Measurements from ENCODE around the gene KRTAP15-1.

The KRTAP15-1 gene

GRCh38 chr21:30439975-30440374 is at the start of gene KRTAP15-1:
KRTAP15-1 (plus strand) TSS chr21:30440275; CDS start chr21:30440328, 53 bp downstream.
- DNase-seq = no peak

- no peak for DNase-seq
Observed at GRCh38 chr21:30391492-30392025, 48.5 kb upstream of the KRTAP15-1 start.

GRCh38 chr21:30395731-30396130 is 44.3 kb upstream of the KRTAP15-1 start, which contains the start of gene KRTAP13-1:
KRTAP13-1 (plus strand) TSS chr21:30396031; CDS start chr21:30396087, 56 bp downstream.
- DNase-seq = no peak

GRCh38 chr21:30408782-30409494 is 31.1 kb upstream of the KRTAP15-1 start:
- DNase-seq = no peak

- no peak for DNase-seq
Observed at GRCh38 chr21:30415993-30416392, 24.1 kb upstream of the KRTAP15-1 start.

GRCh38 chr21:30425826-30426225 is 14.2 kb upstream of the KRTAP15-1 start, which contains the start of gene KRTAP13-3:
KRTAP13-3 (minus strand) TSS chr21:30425926; CDS start chr21:30425912, 14 bp downstream.
- DNase-seq = no peak

- no peak for DNase-seq
Observed at GRCh38 chr21:30426731-30427130, 13.3 kb upstream of the KRTAP15-1 start.

- no peak for DNase-seq
Observed at GRCh38 chr21:30430170-30430655, 9.9 kb upstream of the KRTAP15-1 start, which contains the start of gene KRTAP13-4. KRTAP13-4 (plus strand) TSS chr21:30430220; CDS start chr21:30430276, 56 bp downstream.

GRCh38 chr21:30434033-30434631 is 5.9 kb upstream of the KRTAP15-1 start:
- DNase-seq = no peak

- no peak for DNase-seq
Observed at GRCh38 chr21:30437010-30437565, 3.0 kb upstream of the KRTAP15-1 start.

- no peak for DNase-seq
Observed at GRCh38 chr21:30443226-30443625, 3.2 kb downstream of the KRTAP15-1 start.

GRCh38 chr21:30444204-30444603 is 4.1 kb downstream of the KRTAP15-1 start:
- DNase-seq = no peak

- no peak for DNase-seq
Observed at GRCh38 chr21:30447056-30447455, 7.0 kb downstream of the KRTAP15-1 start.

- DNase-seq = no peak
Observed at GRCh38 chr21:30448514-30448913, 8.4 kb downstream of the KRTAP15-1 start.

GRCh38 chr21:30463713-30464112 is 23.6 kb downstream of the KRTAP15-1 start:
- DNase-seq = no peak

GRCh38 chr21:30468900-30469714 is 29.0 kb downstream of the KRTAP15-1 start:
- DNase-seq = no peak

- no peak for DNase-seq
Observed at GRCh38 chr21:30478004-30478403, 37.9 kb downstream of the KRTAP15-1 start.

GRCh38 chr21:30479259-30479658 is 39.2 kb downstream of the KRTAP15-1 start:
- DNase-seq = no peak

GRCh38 chr21:30480145-30480544 is 40.1 kb downstream of the KRTAP15-1 start, which contains the start of gene KRTAP19-1:
KRTAP19-1 (minus strand) TSS chr21:30480367; CDS start chr21:30480317, 50 bp downstream.
- no peak for DNase-seq

- DNase-seq = no peak
Observed at GRCh38 chr21:30482130-30482529, 42.1 kb downstream of the KRTAP15-1 start.

- DNase-seq = no peak
Observed at GRCh38 chr21:30486180-30486579, 46.1 kb downstream of the KRTAP15-1 start.

GRCh38 chr21:30487336-30487735 is 47.3 kb downstream of the KRTAP15-1 start, which contains the start of gene KRTAP19-2:
KRTAP19-2 (minus strand) TSS chr21:30487436; CDS start chr21:30487348, 88 bp downstream.
- no peak for DNase-seq

Data from activated gamma-delta T cell treated with Interleukin-2 at 50 U/mL for 16 hours (primary cell).